HepG2 (cell line): ENCODE data around the gene SLC39A3. TPM values are rescaled to one million over a fixed set of nuclear protein-coding genes. Genes with fewer than 3 reads are reported as not detected.
A peak's percentile ranks its signal among the peaks of the same experiment; 100 is the strongest.

Source experiments
- ATAC-seq: fragments of 200-7000 bp; cut with Tn5 transposase; 3 replicates; pipeline ENCODE4 v1.9.1; 2020; ENCODE audit warnings: mild to moderate bottlenecking, moderate library complexity
- Bru-seq: library from RNA; stranded (reverse); fragments of 400-500 nt; gene quantifications from one replicate; lab custom pipeline; 2021; lab: Mats Ljungman, UMichigan
- BruChase-seq, 2 experiments: library from RNA; stranded (reverse); fragments of 400-500 nt; gene quantifications; one replicate each; lab custom pipeline; 2021; lab: Mats Ljungman, UMichigan
- BruUV-seq: library from RNA; stranded (reverse); fragments of 400-500 nt; replicated peaks from 2 replicates; lab custom pipeline; 2021; lab: Mats Ljungman, UMichigan
- CTCF ChIA-PET: fragments of 300-600 bp; formaldehyde crosslinking; extraction: SDS; loops from one replicate; lab custom pipeline; 2021; ENCODE audit warnings: low total read pairs, inconsistent platforms, low intra/inter-chr PET ratio; lab: Yijun Ruan, JAX
- POLR2A ChIA-PET: fragments of 350-600 bp; sonication (Branson Sonifier 250); formaldehyde crosslinking; loops from one replicate; lab custom pipeline; 2020; ENCODE audit warnings: antibody characterized with exemption, inconsistent platforms; lab: Yijun Ruan, JAX
- DNase-seq: peaks from one replicate; pipeline ENCODE4 v3.0.0-alpha.2; 2015; ENCODE audit warnings: low spot score
- FAIRE-seq: peaks from 3 replicates; lab custom pipeline; 2011; peaks lifted over from hg19 to GRCh38; lab: Jason Lieb, UNC
- H2AFZ ChIP-seq: one replicate; pipeline ENCODE4 v1.6.1; 2011; ENCODE audit warnings: low read length, inconsistent platforms
- H3K27ac ChIP-seq: fragments of 300-600 bp; 3 replicates; pipeline ENCODE4 v1.8.0; 2011; ENCODE audit warnings: mixed run types, mild to moderate bottlenecking, mixed read lengths, low read length, inconsistent platforms; ENCODE audit not compliant: insufficient read depth; ENCODE audit errors: extremely low read length
- H3K27me3 ChIP-seq, 2 experiments: fragments of 200-600 bp in 1 of 2; 2 replicates in 1 of 2; 3 replicates in 1 of 2; pipeline versions ENCODE4 v1.6.0 to v1.8.0; 2011; ENCODE audit warnings: low read length in 2 of 2, mild to moderate bottlenecking in 2 of 2, moderate library complexity in 2 of 2, inconsistent platforms in 1 of 2; ENCODE audit not compliant: insufficient read depth in 2 of 2, control insufficient read depth in 1 of 2
- H3K36me3 ChIP-seq, 2 experiments: fragments of 200-600 bp in 1 of 2; replicated peaks in 1 of 2; 2 replicates in 1 of 2; 3 replicates in 1 of 2; pipeline versions ENCODE4 v1.5.1 to v1.8.0; 2011; ENCODE audit warnings: low read length in 2 of 2, inconsistent platforms in 1 of 2; ENCODE audit not compliant: insufficient read depth in 2 of 2, control insufficient read depth in 1 of 2
- H3K4me1 ChIP-seq: 2 replicates; pipeline ENCODE4 v1.5.1; 2012; ENCODE audit warnings: low read length, inconsistent platforms; ENCODE audit not compliant: insufficient read depth
- H3K4me2 ChIP-seq: 2 replicates; pipeline ENCODE4 v1.6.0; 2011; ENCODE audit warnings: low read depth, low read length, inconsistent platforms
- H3K4me3 ChIP-seq, 3 experiments: fragments of 200-600 bp in 1 of 3; sonication (generic), shearing (Covaris generic) in 1 of 3; replicated peaks in 1 of 3; 2 replicates each; pipeline ENCODE4 v1.5.1; 2011 to 2016; ENCODE audit warnings: low read length in 3 of 3, inconsistent platforms in 2 of 3, low read depth in 2 of 3, mild to moderate bottlenecking in 2 of 3, control low read depth in 1 of 3, mixed read lengths in 1 of 3; ENCODE audit not compliant: insufficient read depth in 1 of 3
- H3K79me2 ChIP-seq: one replicate; pipeline ENCODE4 v1.6.1; 2011; ENCODE audit warnings: low read length, inconsistent platforms; ENCODE audit not compliant: insufficient read depth
- H3K9ac ChIP-seq: 2 replicates; pipeline ENCODE4 v1.6.0; 2011; ENCODE audit warnings: mild to moderate bottlenecking, low read depth, low read length, inconsistent platforms; ENCODE audit not compliant: insufficient read depth
- H3K9me3 ChIP-seq: 2 replicates; pipeline ENCODE4 v1.5.1; 2012; ENCODE audit warnings: mild to moderate bottlenecking, low read length
- H4K20me1 ChIP-seq: 2 replicates; pipeline ENCODE4 v1.6.0; 2011; ENCODE audit warnings: inconsistent platforms, mild to moderate bottlenecking, low read length, moderate library complexity; ENCODE audit not compliant: insufficient read depth
- BCL6 ChIP-seq: IDR thresholded peaks from 2 replicates; pipeline ENCODE4 v1.6.1; 2016; ENCODE audit warnings: missing genetic modification reagents, missing compliant biosample characterization
- CENPT ChIP-seq: sonication (generic); formaldehyde crosslinking; IDR thresholded peaks from 2 replicates; pipeline ENCODE4 v1.8.0; 2022; ENCODE audit warnings: low read depth, mild to moderate bottlenecking, moderate library complexity, missing genetic modification reagents
- GPN1 ChIP-seq: sonication (generic); formaldehyde crosslinking; IDR thresholded peaks from 2 replicates; pipeline ENCODE4 v1.5.1; 2020; ENCODE audit warnings: missing genetic modification reagents, borderline replicate concordance
- KDM4B ChIP-seq: sonication (generic); formaldehyde crosslinking; IDR thresholded peaks from 2 replicates; pipeline ENCODE4 v1.4.0; 2020; ENCODE audit warnings: missing genetic modification reagents
- POLR2AphosphoS5 ChIP-seq: IDR thresholded peaks from 2 replicates; pipeline ENCODE4 v1.6.1; 2012; ENCODE audit warnings: low read depth, low read length
- SETDB1 ChIP-seq: sonication (generic); formaldehyde crosslinking; IDR thresholded peaks from 2 replicates; pipeline ENCODE4 v1.5.1; 2020; ENCODE audit warnings: missing genetic modification reagents, mild to moderate bottlenecking, borderline replicate concordance
- TP53 ChIP-seq: sonication (generic); formaldehyde crosslinking; conservative IDR thresholded peaks from 2 replicates; pipeline ENCODE4 v1.4.0; 2020; ENCODE audit warnings: missing genetic modification reagents
- ZNF337 ChIP-seq: sonication (generic); formaldehyde crosslinking; IDR thresholded peaks from 2 replicates; pipeline ENCODE4 v1.5.1; 2020; ENCODE audit warnings: missing genetic modification reagents, low read depth, mild to moderate bottlenecking, borderline replicate concordance
- ZNF672 ChIP-seq: sonication (generic); formaldehyde crosslinking; IDR thresholded peaks from 2 replicates; pipeline ENCODE4 v1.8.1; 2022; ENCODE audit warnings: missing genetic modification reagents
- ZNF703 ChIP-seq: sonication (generic); formaldehyde crosslinking; IDR thresholded peaks from 2 replicates; pipeline ENCODE4 v1.5.1; 2020; ENCODE audit warnings: missing genetic modification reagents, mild to moderate bottlenecking, moderate library complexity, borderline replicate concordance
- ZNF790 ChIP-seq: sonication (generic); formaldehyde crosslinking; IDR thresholded peaks from 2 replicates; pipeline ENCODE4 v1.8.0; 2022; ENCODE audit warnings: missing genetic modification reagents, mild to moderate bottlenecking, borderline replicate concordance
- ZNF792 ChIP-seq: IDR thresholded peaks from 2 replicates; pipeline ENCODE4 v1.6.1; 2016
- WGBS: methylation state at CpG from one replicate; pipeline ENCODE4 v1.1.6; 2017; ENCODE audit warnings: low lambda C conversion rate; 5-methylcytosine and 5-hydroxymethylcytosine counted together
- in situ Hi-C: cut with HindIII; loops from 2 replicates; pipeline ENCODE4 v1.10.0; 2017; ENCODE audit warnings: low pct_unique_long_range_greater_than_20kb; ENCODE audit not compliant: extremely low pct_ligation_motif_present
- intact Hi-C: fragments of 100-400 bp; cut with micrococcal nuclease; formaldehyde crosslinking; loops from one replicate; pipeline ENCODE4 v1.10.0; 2022; ENCODE audit not compliant: unreplicated experiment
- long read RNA-seq, 2 experiments: library from RNA in 1 of 2; library from polyadenylated mRNA in 1 of 2; stranded (forward) in 1 of 2; unstranded in 1 of 2; transcript quantifications; one replicate each; pipeline ENCODE4 v2.0.0, GENCODE V29; 2019 to 2022
- polyA minus RNA-seq, 3 experiments: library from RNA; depleted of rRNA, polyadenylated mRNA; stranded (reverse); fragments of >200 nt; gene quantifications; 2 replicates each; pipeline ENCODE4 v1.2.3, GENCODE V29; 2011; ENCODE audit warnings: low replicate concordance in 1 of 3
- polyA plus RNA-seq, 8 experiments: library from polyadenylated mRNA; depleted of rRNA in 3 of 8; stranded (reverse) in 7 of 8; unstranded in 1 of 8; fragments of >200 nt; fragmentation: Illumina TruSeq in 4 of 8; extraction: Trizol in 4 of 8; gene quantifications; 2 replicates each; pipeline versions ENCODE4 v1.2.1 to v1.2.3, GENCODE V29; 2011 to 2016; ENCODE audit warnings: low read depth in 4 of 8, missing spikeins in 1 of 8, mixed read lengths in 1 of 8; ENCODE audit not compliant: insufficient read depth in 1 of 8
- total RNA-seq, 5 experiments: library from RNA; depleted of rRNA; stranded (reverse); fragments of >200 nt; fragmentation: Illumina TruSeq; extraction: Trizol; gene quantifications; 2 replicates each; pipeline ENCODE4 v1.2.3, GENCODE V29; 2016; ENCODE audit warnings: low read depth in 1 of 5
- TF ChIP-seq, protein P1 (sequence below): fragments of 450-650 bp; IDR thresholded peaks from 2 replicates; pipeline ENCODE4 v1.6.1; 2017; ENCODE audit warnings: mild to moderate bottlenecking
- TF ChIP-seq, protein P2 (sequence below): sonication (generic); formaldehyde crosslinking; IDR thresholded peaks from 2 replicates; pipeline ENCODE4 v1.5.0; 2020; ENCODE audit warnings: missing genetic modification reagents

SLC39A3 gene
- total RNA-seq (2016; rRNA removed; fragmentation: Illumina TruSeq; extraction: Trizol) (25.0 and 41.6 TPM in 2 replicates), polyA plus RNA-seq (2011; rRNA removed) (33.6 and 34.2 TPM in 2 replicates), polyA minus RNA-seq (2011; rRNA and poly(A)+ RNA removed; ENCODE audit: low replicate concordance) (38.4 and 71.1 TPM in 2 replicates), Bru-seq, nascent RNA (percentile 54 among the genes with signal in this experiment), BruChase-seq, experiment 1, labeled RNA remaining after a 6-hour chase (percentile 71 among the genes with signal in this experiment), BruChase-seq, experiment 2, labeled RNA remaining after a 2-hour chase (percentile 59 among the genes with signal in this experiment)
- total RNA-seq (2016; cell fraction: cytosol; rRNA removed; fragmentation: Illumina TruSeq; extraction: Trizol; ENCODE audit: low read depth) = 28.6 and 43.2 TPM in 2 replicates
- 19.6 and 44.5 TPM in 2 replicates for total RNA-seq (2016; cell fraction: insoluble cytoplasmic fraction; rRNA removed; fragmentation: Illumina TruSeq; extraction: Trizol)
- total RNA-seq (2016; cell fraction: membrane; rRNA removed; fragmentation: Illumina TruSeq; extraction: Trizol) = 45.1 and 60.0 TPM in 2 replicates
- total RNA-seq (2016; cell fraction: nucleus; rRNA removed; fragmentation: Illumina TruSeq; extraction: Trizol) = 30.3 and 32.7 TPM in 2 replicates
- polyA plus RNA-seq (2011; cell fraction: cytosol; rRNA removed) = 39.9 and 48.2 TPM in 2 replicates
- 22.1 and 24.0 TPM in 2 replicates for polyA plus RNA-seq (2011; cell fraction: nucleus; rRNA removed)
- polyA plus RNA-seq (2012) = 18.4 and 30.9 TPM in 2 replicates
- polyA plus RNA-seq (2016; cell fraction: cytosol; fragmentation: Illumina TruSeq; extraction: Trizol; ENCODE audit: low read depth) = 41.4 and 52.9 TPM in 2 replicates
- 27.9 and 37.1 TPM in 2 replicates for polyA plus RNA-seq (2016; cell fraction: insoluble cytoplasmic fraction; fragmentation: Illumina TruSeq; extraction: Trizol; ENCODE audit: low read depth)
- 50.5 and 57.8 TPM in 2 replicates for polyA plus RNA-seq (2016; cell fraction: membrane; fragmentation: Illumina TruSeq; extraction: Trizol; ENCODE audit: low read depth)
- 65.1 and 70.7 TPM in 2 replicates for polyA plus RNA-seq (2016; cell fraction: nucleus; fragmentation: Illumina TruSeq; extraction: Trizol; ENCODE audit: insufficient read depth, low read depth)
- 13.8 and 15.1 TPM in 2 replicates for polyA minus RNA-seq (2011; cell fraction: cytosol; rRNA and poly(A)+ RNA removed)
- 8.5 and 9.3 TPM in 2 replicates for polyA minus RNA-seq (2011; cell fraction: nucleus; rRNA and poly(A)+ RNA removed)
- long read RNA-seq, experiment 1, transcript SLC39A3-201 (3 exons, 1,502 nt) = major isoform, 109 of 128 reads
- long read RNA-seq, experiment 1, partial matches to known transcripts = 8 of 128 reads
- long read RNA-seq, experiment 1, other reads (novel, unspliced or antisense) = 8 of 128 reads
- long read RNA-seq, experiment 2, transcript SLC39A3-201 (3 exons, 1,502 nt) = major isoform, 110 of 160 reads
- long read RNA-seq, experiment 2, partial matches to known transcripts = 20 of 160 reads
- long read RNA-seq, experiment 2, other reads (novel, unspliced or antisense) = 26 of 160 reads

DNA sequence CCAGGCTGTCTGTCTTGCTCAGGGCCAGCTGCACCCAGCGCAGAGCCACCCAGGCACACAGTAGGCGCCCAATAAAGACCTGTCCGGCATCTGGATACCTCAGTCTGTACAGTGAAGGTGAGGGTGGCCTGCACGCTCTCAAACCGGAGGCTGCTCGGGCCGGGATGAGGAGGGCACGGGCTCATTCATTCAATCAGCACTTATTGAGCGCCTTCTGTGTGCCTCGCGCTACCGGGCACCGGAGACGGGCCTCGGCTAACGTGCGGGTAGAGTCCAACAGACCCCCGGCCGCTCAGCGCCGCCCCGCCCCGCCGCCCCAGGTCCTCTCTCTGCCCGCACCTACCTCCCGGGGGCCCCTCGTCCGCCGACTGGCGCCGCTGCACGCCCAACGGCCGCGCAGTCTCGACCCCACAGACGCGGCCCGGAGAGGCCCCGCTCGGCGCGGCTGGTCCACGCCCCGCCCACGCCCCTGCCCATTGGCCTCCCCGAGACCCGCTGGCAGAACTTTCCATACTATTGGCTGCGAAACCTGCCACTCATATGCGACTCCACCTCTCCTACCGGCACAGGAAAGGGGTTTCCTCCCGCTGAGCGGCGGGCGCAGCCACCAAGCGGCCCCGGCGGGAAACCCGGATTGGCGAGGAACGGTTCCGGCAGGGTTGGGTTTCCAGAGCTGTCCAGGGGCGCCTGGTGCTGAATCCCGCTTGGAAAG lies at the start of gene SLC39A3:
Gene SLC39A3, minus strand, starts transcription at position 416 of the 712 bp plus-strand sequence. CDS start 2,760 bp downstream, outside the sequence.
- no TSS peak for BruUV-seq
- POLR2A ChIA-PET = interaction anchor here (0.8 to 1.4 kb wide), 2 partner anchors 17 to 45 kb away, joined by 4 read pairs; partner anchors contain the start of gene THOP1
- Histone ChIP-seq H3K79me2 (peaks cover 4% of the 10 kb centered on the region), H3K27me3 (no peaks in the 10 kb centered on the region; a peak in 1 of 5 replicates), H4K20me1 (no peaks in the 10 kb centered on the region), H2AFZ (no peak within 1 kb of the TSS), H3K36me3 (peaks cover 5 to 22% of the 10 kb centered on the region in 2 experiments; a peak in 3 of 5 replicates), H3K9me3 (no peaks in the 10 kb centered on the region), H3K4me1 (peaks cover 7% of the 10 kb centered on the region), H3K4me3 (peak within 1 kb of the TSS; percentile 90 to 97 (median 93)), H3K4me2 (peak within 1 kb of the TSS; percentile 95), H3K27ac (peak within 1 kb of the TSS; percentile 34), H3K9ac (peak within 1 kb of the TSS; percentile 79)
- intact Hi-C loops (no loop called here), in situ Hi-C loops (no loop called here)
- WGBS = 2% methylated on average over 9 of the region's 64 CpGs
- CTCF ChIA-PET = no interaction called here
- peak; percentile 56 for FAIRE-seq
- ATAC-seq = peak; percentile 99
- peak; percentile 93 for DNase-seq
- TF ChIP-seq ZNF792 (CRISPR knock-in tag) (peak; percentile 99), POLR2AphosphoS5 (no peak), SETDB1 (CRISPR knock-in tag) (peak; percentile 75; the same call in 1 of the 2 replicates), TP53 (CRISPR knock-in tag) (peak; percentile 76; the same call in 1 of the 2 replicates), GPN1 (CRISPR knock-in tag) (0 out of 2 replicates have a peak, but pooled peaks have one; percentile 74), KDM4B (CRISPR knock-in tag) (peak; percentile 99), ZNF703 (CRISPR knock-in tag) (peak; percentile 86; the same call in 1 of the 2 replicates), ZNF337 (CRISPR knock-in tag) (peak; percentile 90; the same call in 1 of the 2 replicates), BCL6 (CRISPR knock-in tag) (peak; percentile 73), ZNF672 (CRISPR knock-in tag) (peak; percentile 80; the same call in 1 of the 2 replicates), ZNF790 (CRISPR knock-in tag) (peak; percentile 97; the same call in 1 of the 2 replicates), CENPT (peak; percentile 89)
- TF ChIP-seq, protein P1, sequence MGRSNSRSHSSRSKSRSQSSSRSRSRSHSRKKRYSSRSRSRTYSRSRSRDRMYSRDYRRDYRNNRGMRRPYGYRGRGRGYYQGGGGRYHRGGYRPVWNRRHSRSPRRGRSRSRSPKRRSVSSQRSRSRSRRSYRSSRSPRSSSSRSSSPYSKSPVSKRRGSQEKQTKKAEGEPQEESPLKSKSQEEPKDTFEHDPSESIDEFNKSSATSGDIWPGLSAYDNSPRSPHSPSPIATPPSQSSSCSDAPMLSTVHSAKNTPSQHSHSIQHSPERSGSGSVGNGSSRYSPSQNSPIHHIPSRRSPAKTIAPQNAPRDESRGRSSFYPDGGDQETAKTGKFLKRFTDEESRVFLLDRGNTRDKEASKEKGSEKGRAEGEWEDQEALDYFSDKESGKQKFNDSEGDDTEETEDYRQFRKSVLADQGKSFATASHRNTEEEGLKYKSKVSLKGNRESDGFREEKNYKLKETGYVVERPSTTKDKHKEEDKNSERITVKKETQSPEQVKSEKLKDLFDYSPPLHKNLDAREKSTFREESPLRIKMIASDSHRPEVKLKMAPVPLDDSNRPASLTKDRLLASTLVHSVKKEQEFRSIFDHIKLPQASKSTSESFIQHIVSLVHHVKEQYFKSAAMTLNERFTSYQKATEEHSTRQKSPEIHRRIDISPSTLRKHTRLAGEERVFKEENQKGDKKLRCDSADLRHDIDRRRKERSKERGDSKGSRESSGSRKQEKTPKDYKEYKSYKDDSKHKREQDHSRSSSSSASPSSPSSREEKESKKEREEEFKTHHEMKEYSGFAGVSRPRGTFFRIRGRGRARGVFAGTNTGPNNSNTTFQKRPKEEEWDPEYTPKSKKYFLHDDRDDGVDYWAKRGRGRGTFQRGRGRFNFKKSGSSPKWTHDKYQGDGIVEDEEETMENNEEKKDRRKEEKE = no peak
- TF ChIP-seq, protein P2, sequence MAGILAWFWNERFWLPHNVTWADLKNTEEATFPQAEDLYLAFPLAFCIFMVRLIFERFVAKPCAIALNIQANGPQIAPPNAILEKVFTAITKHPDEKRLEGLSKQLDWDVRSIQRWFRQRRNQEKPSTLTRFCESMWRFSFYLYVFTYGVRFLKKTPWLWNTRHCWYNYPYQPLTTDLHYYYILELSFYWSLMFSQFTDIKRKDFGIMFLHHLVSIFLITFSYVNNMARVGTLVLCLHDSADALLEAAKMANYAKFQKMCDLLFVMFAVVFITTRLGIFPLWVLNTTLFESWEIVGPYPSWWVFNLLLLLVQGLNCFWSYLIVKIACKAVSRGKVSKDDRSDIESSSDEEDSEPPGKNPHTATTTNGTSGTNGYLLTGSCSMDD (CRISPR knock-in tag) = peak; percentile 41; the same call in 1 of the 2 replicates
